Kasumi-1 (cell line): ENCODE measurements around the gene CLK4.

Experiments used
- DNase-seq, 2 experiments: peaks; one replicate each; lab custom pipeline; 2025; lab: John Stamatoyannopoulos, UW

Gene CLK4

GRCh38 chr5:178637356-178638074, 10.7 kb upstream of the CLK4 start:
- DNase-seq = no peak

DNA sequence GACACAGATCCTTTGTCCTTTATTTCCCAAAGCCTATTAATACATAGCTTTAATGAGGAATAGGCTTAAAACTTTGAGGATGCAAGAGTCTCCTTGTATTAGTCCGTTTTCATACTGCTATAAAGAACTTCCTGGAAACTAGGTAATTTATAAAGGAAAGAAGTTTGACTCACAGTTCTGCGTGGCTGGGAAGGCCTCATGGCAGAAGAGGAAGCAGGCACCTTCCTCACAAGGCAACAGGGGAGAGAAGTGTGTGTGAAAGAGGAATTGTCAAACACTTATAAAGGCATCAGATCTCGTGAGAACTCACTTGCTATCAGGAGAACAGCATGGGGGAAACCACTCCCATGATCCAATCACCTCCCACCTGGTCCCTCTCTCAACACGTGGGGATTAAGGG, 5.4 kb upstream of the CLK4 start:
- no peak for DNase-seq

DNA sequence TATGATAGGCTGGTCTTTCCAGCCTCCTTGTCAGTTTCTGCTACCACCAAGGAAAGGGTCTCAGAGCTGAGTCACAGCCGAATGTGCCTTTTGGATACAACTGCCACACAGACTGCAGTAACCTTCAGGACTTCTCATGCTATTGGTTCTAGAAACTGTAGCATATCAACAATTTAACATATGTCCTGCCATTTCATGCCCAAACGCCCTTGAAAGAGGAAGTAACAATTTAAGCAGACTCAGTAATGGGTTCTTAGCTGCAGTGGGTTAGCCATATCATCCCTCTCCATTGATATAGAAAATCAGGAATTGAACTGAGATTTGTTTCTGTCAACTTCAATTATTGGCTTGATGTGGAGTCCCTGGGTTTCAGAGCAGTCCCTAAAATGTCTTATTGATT, 4.1 kb upstream of the CLK4 start:
- DNase-seq = no peak

DNA sequence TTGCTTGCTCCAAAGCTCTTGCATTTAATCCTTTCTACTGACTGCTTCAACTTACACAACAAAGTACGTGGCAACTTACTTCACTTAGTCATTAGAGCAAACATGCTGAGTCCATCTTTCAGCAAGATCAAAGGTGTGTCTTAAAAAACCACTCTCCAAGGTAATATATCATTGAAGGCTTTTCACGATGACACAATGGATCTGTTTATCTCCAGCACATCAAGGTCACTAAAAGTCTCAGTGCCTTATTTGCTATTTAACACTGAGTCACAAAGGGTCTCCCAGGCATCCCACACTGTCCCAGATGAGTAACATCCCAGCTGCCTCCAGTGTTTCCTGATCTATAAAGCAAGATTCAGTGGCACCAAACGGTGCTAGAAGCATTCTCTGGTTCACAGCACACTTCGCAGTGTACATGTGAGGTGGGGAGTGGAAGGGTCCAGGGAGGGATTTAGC, 3.7 kb upstream of the CLK4 start:
- DNase-seq = no peak

GRCh38 chr5:178627259-178627598, 379 bp upstream of the CLK4 start:
- DNase-seq = no peak

DNA sequence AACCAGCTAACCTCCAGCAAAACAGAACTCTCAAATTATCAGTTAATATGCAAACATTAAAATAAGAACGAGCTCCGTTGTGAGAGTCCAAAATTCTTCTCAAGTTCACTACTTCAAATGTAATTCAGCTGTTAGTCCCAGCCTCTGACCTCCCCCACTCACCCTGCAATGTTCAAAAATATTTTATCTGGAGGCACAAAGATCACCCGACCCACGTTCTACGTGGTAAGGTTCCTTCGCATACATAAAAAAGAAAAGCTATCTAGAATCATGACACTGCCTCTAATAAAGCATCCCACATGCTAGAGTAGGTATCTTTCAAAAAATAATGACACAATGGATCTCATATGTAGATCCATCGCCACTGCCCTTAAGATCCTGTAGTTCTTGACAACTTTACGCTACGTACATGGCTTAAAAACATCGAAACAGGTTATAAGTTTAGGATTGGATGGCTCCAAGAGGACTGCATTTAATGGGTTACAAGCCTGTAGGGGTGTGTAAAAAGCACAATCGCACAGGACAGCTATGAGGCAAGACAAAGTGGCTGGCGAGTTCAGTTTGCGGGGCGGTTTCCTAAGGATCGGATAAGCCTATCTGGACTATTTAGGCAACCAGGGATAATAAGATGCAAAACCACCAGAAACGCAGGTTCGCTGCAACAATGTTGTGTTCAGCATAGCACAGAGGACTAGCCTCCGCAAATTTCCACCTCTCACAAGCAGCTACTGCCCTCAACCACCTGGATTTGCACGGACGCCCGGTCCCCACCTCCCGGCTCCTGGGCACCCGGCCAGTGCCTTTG, 969 bp downstream of the CLK4 start:
- peak; percentile 25 to 41 for DNase-seq

DNA sequence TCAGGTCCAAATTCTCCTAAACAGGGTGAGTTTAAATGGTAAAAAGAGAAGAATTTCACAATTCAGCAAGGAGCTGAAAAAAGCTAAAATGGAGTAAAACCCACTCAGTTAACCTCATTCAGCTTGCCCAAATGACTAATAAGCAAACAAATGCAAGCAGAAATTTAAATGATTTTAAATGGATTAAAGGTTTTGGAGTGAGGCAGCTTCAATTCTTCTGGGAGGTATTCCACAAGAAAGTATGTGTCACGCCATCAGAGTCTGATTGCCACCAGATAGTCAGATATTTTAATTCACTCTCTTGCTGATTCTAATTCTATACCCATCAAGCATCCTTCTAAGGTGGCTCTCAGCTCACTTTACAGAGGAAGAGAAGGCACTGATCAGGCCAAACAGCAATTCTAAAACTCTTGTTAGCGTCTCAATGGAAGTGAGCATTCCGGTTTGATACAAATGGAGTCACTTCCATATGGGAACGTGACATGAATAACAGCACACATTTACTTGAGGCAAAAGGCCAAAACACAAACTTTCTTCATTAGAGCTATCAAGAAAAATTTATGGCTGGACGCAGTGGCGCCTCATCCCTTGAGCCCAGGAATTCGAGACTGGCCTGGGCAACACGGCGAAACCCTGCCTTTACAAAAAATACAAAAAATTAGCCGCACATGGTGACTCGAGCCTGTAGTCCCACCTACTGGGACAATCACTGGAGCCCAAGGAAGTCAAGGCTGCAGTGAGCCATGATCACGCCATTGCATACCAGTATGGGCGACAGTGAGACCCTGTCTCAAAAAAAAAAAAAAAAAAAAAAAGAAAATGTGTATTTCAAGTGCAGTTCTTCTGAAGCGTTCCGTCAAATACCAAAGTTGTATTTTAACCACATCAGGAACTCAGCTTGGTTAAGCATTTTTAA, 2.0 kb downstream of the CLK4 start:
- no peak for DNase-seq

GRCh38 chr5:178622679-178623247, 4.1 kb downstream of the CLK4 start:
- no peak for DNase-seq

GRCh38 chr5:178619390-178619789, 7.5 kb downstream of the CLK4 start:
- no peak for DNase-seq

DNA sequence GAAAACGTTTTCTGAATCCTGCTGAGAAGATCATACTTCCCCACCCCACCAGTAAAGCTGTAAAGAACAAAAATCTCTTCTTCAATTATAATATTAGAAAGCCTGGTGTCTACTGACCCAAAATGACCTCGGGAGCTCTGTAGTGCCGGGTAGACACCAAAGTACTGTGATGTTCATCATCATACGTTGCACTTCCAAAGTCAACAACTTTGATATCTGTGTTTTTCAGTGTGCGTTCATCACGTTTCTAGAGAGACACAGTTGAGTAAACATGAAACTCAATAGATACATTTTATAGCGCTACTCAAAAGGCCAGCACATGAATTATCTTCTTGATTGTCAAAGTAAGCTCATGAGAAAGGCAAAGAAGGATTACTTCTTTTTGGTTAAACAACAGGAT, 14.6 kb downstream of the CLK4 start:
- no peak for DNase-seq

- no peak for DNase-seq
These were observed 20.6 kb downstream of the CLK4 start for GRCh38 chr5:178606269-178606668.

DNA sequence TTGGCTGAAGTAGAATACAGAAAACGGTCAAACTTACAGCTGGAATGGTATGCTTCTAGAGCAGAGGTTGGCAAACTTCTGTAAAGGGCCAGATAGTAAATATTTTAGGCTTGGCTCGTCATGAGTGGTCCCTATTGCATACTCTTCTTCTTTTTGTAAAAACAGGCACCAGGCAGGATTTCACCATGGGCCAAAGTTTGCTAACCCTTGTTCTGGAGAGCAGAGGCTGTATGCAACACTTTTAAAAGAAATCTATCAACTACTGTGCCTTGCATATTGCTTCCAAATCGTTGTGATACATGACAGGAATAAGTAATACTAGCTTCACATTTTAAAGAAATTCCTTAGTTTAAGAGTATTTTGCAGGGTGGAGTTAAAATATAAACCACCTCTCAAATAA, 21.1 kb downstream of the CLK4 start:
- no peak for DNase-seq

- no peak for DNase-seq
These were observed 24.1 kb downstream of the CLK4 start for GRCh38 chr5:178602752-178603151.

- DNase-seq = no peak
These were observed 31.1 kb downstream of the CLK4 start for GRCh38 chr5:178595750-178596149.

GRCh38 chr5:178595150-178595549, 31.7 kb downstream of the CLK4 start:
- DNase-seq = peak in 1 of 2 experiments; percentile 6

DNA sequence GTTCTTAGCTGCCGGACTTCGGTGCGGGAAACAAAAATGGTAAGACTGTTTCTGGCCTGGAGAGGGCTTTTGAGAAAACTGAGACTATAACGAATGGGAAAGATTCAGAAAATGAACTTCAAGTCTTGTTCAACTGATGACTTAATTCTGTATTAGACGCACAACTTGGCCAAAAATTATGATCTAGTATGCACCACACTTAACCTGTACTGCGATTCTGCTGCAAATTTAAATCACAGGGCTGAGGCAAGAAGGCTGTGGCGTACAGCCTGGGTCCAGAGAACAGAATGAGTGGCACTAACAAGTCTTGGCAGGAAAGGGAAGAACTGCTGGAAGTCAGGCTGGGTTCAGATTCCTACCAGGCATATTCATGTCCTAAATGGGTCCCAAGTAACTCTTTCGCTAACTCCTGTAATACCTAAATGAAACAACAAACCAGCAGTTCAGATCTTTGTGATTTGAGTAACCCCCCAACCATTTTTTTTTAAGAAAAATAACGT, 35.9 kb downstream of the CLK4 start:
- no peak for DNase-seq

GRCh38 chr5:178590141-178590923, 36.5 kb downstream of the CLK4 start, which contains the start of gene COL23A1:
Gene COL23A1, minus strand, starts transcription at chr5:178590393.
- peak; percentile 56 to 70 for DNase-seq

GRCh38 chr5:178589180-178590140, 37.4 kb downstream of the CLK4 start:
- DNase-seq = peak in 1 of 2 experiments; percentile 53

DNA sequence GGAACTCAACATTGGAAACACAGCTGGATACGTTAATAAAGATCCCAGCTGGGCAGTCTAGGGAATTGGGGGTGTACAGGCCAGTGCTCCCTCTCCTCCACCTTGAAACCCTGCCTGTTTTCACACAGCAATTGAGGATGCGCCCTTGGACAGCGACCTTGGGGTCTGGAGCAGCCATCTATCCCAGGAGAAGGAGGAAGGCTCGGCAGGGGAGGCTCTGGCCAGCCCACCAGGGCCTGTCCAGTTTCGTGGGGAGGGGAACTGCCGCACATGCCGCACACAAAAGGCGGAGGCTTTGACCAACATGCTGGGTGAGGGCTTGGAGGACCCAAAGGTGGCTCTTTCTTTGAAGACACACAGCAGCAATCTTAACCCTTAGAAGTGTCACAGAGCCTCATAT, 38.1 kb downstream of the CLK4 start:
- DNase-seq = no peak
